ENCODE measurements around the gene IL17RD. TPM values are rescaled to one million over a fixed set of nuclear protein-coding genes. Genes with fewer than 3 reads are reported as not detected.
A peak's percentile ranks its signal among the peaks of the same experiment; 100 is the strongest.

Gene IL17RD
- total and polyA plus RNA-seq, 2 experiments from 2014 or later, result 0.34 to 1.2 TPM

- H3K4me1 ChIP-seq (ENCODE audit: insufficient read depth), result peaks cover 16% of the 10 kb centered on the region
- no peaks in the 10 kb centered on the region for H3K36me3 ChIP-seq (ENCODE audit: low read depth)
- DNase-seq, result no peak
- H3K9ac ChIP-seq, result no peak overlapping the region
- H3K79me2 ChIP-seq (ENCODE audit: insufficient read depth), result no peaks in the 10 kb centered on the region
- no peaks in the 10 kb centered on the region for H3K9me2 ChIP-seq (ENCODE audit: insufficient read depth)
- H4K20me1 ChIP-seq (ENCODE audit: insufficient read depth), result no peaks in the 10 kb centered on the region
- TF ChIP-seq EZH2 (IDR thresholded peaks at IDR 0.05; ENCODE audit: insufficient read depth, poor library complexity, severe bottlenecking), result no peak
- TF ChIP-seq EZH2phosphoT487 (IDR thresholded peaks at IDR 0.05; ENCODE audit: insufficient read depth, low read depth), result no peak
- no peak overlapping the region for H3K4me2 ChIP-seq (ENCODE audit: unreplicated experiment)
- in situ Hi-C loops (cut with MboI), result no loop called here
- H3K4me3 ChIP-seq, result no peak overlapping the region
- H3F3A ChIP-seq (ENCODE audit: insufficient read depth), result peaks cover 19% of the 10 kb centered on the region; the same call in 1 of the 2 replicates
- WGBS, 2 experiments (ENCODE audit: low coverage in 1 of 2, low lambda C conversion rate in 2 of 2, missing lambda C conversion rate in 2 of 2), result 96 to 97% methylated on average over 6 of the region's 6 CpGs
- H3K9me3 ChIP-seq (ENCODE audit: low read depth), result no peaks in the 10 kb centered on the region
- no peaks in the 10 kb centered on the region for H3K27me3 ChIP-seq (replicated peaks; ENCODE audit: insufficient read depth)
- no peak overlapping the region for H2AFZ ChIP-seq
- no peak overlapping the region for H3K27ac ChIP-seq
These were observed 98.7 kb downstream of the IL17RD start for GRCh38 chr3:57066471-57066870.

- Histone ChIP-seq H3K9me3 (ENCODE audit: low read depth) (no peaks in the 10 kb centered on the region), H3K27me3 (replicated peaks; ENCODE audit: insufficient read depth) (no peaks in the 10 kb centered on the region), H4K20me1 (ENCODE audit: insufficient read depth) (no peaks in the 10 kb centered on the region), H2AFZ (no peak overlapping the region), H3F3A (ENCODE audit: insufficient read depth) (peaks cover 19% of the 10 kb centered on the region; the same call in 1 of the 2 replicates), H3K36me3 (ENCODE audit: low read depth) (no peaks in the 10 kb centered on the region), H3K79me2 (ENCODE audit: insufficient read depth) (no peaks in the 10 kb centered on the region), H3K4me3 (no peak overlapping the region), H3K4me2 (ENCODE audit: unreplicated experiment) (no peak overlapping the region), H3K4me1 (ENCODE audit: insufficient read depth) (peaks cover 21% of the 10 kb centered on the region), H3K9me2 (ENCODE audit: insufficient read depth) (no peaks in the 10 kb centered on the region), H3K27ac (no peak overlapping the region), H3K9ac (no peak overlapping the region)
- no peak for TF ChIP-seq EZH2phosphoT487 (IDR thresholded peaks at IDR 0.05; ENCODE audit: insufficient read depth, low read depth)
- TF ChIP-seq EZH2 (IDR thresholded peaks at IDR 0.05; ENCODE audit: insufficient read depth, poor library complexity, severe bottlenecking), result no peak
- in situ Hi-C loops (cut with MboI), result no loop called here
- peak; percentile 28 for DNase-seq
- 75 to 85% methylated on average over 3 of the region's 3 CpGs for WGBS, 2 experiments (ENCODE audit: low coverage in 1 of 2, low lambda C conversion rate in 2 of 2, missing lambda C conversion rate in 2 of 2)
These were observed 99.6 kb downstream of the IL17RD start for GRCh38 chr3:57065588-57065987.

- no peak for TF ChIP-seq EZH2 (IDR thresholded peaks at IDR 0.05; ENCODE audit: insufficient read depth, poor library complexity, severe bottlenecking)
- TF ChIP-seq EZH2phosphoT487 (IDR thresholded peaks at IDR 0.05; ENCODE audit: insufficient read depth, low read depth), result no peak
- H3K4me3 ChIP-seq, result no peak overlapping the region
- in situ Hi-C loops (cut with MboI), result no loop called here
- no peak overlapping the region for H3K9ac ChIP-seq
- H3F3A ChIP-seq (ENCODE audit: insufficient read depth), result peaks cover 19% of the 10 kb centered on the region; the same call in 1 of the 2 replicates
- no peaks in the 10 kb centered on the region for H3K36me3 ChIP-seq (ENCODE audit: low read depth)
- no peak overlapping the region for H3K27ac ChIP-seq
- 88 to 91% methylated on average over 2 of the region's 2 CpGs for WGBS, 2 experiments (ENCODE audit: low coverage in 1 of 2, low lambda C conversion rate in 2 of 2, missing lambda C conversion rate in 2 of 2)
- no peaks in the 10 kb centered on the region for H3K79me2 ChIP-seq (ENCODE audit: insufficient read depth)
- H3K9me2 ChIP-seq (ENCODE audit: insufficient read depth), result no peaks in the 10 kb centered on the region
- no peak overlapping the region for H2AFZ ChIP-seq
- peaks cover 26% of the 10 kb centered on the region for H3K4me1 ChIP-seq (ENCODE audit: insufficient read depth)
- DNase-seq, result no peak
- no peaks in the 10 kb centered on the region for H4K20me1 ChIP-seq (ENCODE audit: insufficient read depth)
- H3K27me3 ChIP-seq (replicated peaks; ENCODE audit: insufficient read depth), result no peaks in the 10 kb centered on the region
- no peak overlapping the region for H3K4me2 ChIP-seq (ENCODE audit: unreplicated experiment)
- H3K9me3 ChIP-seq (ENCODE audit: low read depth), result no peaks in the 10 kb centered on the region
These were observed 100.6 kb downstream of the IL17RD start for GRCh38 chr3:57064572-57064971.

GRCh38 chr3:57064001-57064400, 101.2 kb downstream of the IL17RD start:
- H3K4me2 ChIP-seq (ENCODE audit: unreplicated experiment), result no peak overlapping the region
- no peaks in the 10 kb centered on the region for H3K36me3 ChIP-seq (ENCODE audit: low read depth)
- no peak overlapping the region for H3K9ac ChIP-seq
- no peak for DNase-seq
- no peak overlapping the region for H2AFZ ChIP-seq
- H3K4me1 ChIP-seq (ENCODE audit: insufficient read depth), result peaks cover 26% of the 10 kb centered on the region
- no peak overlapping the region for H3K27ac ChIP-seq
- no peaks in the 10 kb centered on the region for H3K9me3 ChIP-seq (ENCODE audit: low read depth)
- 81 to 89% methylated on average over 6 of the region's 6 CpGs for WGBS, 2 experiments (ENCODE audit: low coverage in 1 of 2, low lambda C conversion rate in 2 of 2, missing lambda C conversion rate in 2 of 2)
- in situ Hi-C loops (cut with MboI), result no loop called here
- H3K4me3 ChIP-seq, result no peak overlapping the region
- H3F3A ChIP-seq (ENCODE audit: insufficient read depth), result peaks cover 16% of the 10 kb centered on the region; the same call in 1 of the 2 replicates
- no peaks in the 10 kb centered on the region for H3K9me2 ChIP-seq (ENCODE audit: insufficient read depth)
- no peaks in the 10 kb centered on the region for H4K20me1 ChIP-seq (ENCODE audit: insufficient read depth)
- no peak for TF ChIP-seq EZH2phosphoT487 (IDR thresholded peaks at IDR 0.05; ENCODE audit: insufficient read depth, low read depth)
- TF ChIP-seq EZH2 (IDR thresholded peaks at IDR 0.05; ENCODE audit: insufficient read depth, poor library complexity, severe bottlenecking), result no peak
- no peaks in the 10 kb centered on the region for H3K27me3 ChIP-seq (replicated peaks; ENCODE audit: insufficient read depth)
- H3K79me2 ChIP-seq (ENCODE audit: insufficient read depth), result no peaks in the 10 kb centered on the region

- Histone ChIP-seq H3K9me3 (ENCODE audit: low read depth) (no peaks in the 10 kb centered on the region), H3K36me3 (ENCODE audit: low read depth) (no peaks in the 10 kb centered on the region), H3K9me2 (ENCODE audit: insufficient read depth) (no peaks in the 10 kb centered on the region), H4K20me1 (ENCODE audit: insufficient read depth) (no peaks in the 10 kb centered on the region), H3K4me2 (ENCODE audit: unreplicated experiment) (no peak overlapping the region), H2AFZ (no peak overlapping the region), H3K27me3 (replicated peaks; ENCODE audit: insufficient read depth) (no peaks in the 10 kb centered on the region), H3K4me1 (ENCODE audit: insufficient read depth) (peaks cover 16% of the 10 kb centered on the region), H3K4me3 (no peak overlapping the region), H3K9ac (no peak overlapping the region), H3K27ac (no peak overlapping the region), H3K79me2 (ENCODE audit: insufficient read depth) (no peaks in the 10 kb centered on the region), H3F3A (ENCODE audit: insufficient read depth) (peaks cover 6% of the 10 kb centered on the region; the same call in 1 of the 2 replicates)
- in situ Hi-C loops (cut with MboI), result no loop called here
- 93 to 97% methylated on average over 5 of the region's 5 CpGs for WGBS, 2 experiments (ENCODE audit: low coverage in 1 of 2, low lambda C conversion rate in 2 of 2, missing lambda C conversion rate in 2 of 2)
- no peak for TF ChIP-seq EZH2phosphoT487 (IDR thresholded peaks at IDR 0.05; ENCODE audit: insufficient read depth, low read depth)
- TF ChIP-seq EZH2 (IDR thresholded peaks at IDR 0.05; ENCODE audit: insufficient read depth, poor library complexity, severe bottlenecking), result no peak
- no peak for DNase-seq
These were observed 102.1 kb downstream of the IL17RD start for GRCh38 chr3:57063032-57063431.

All from GM23248 (cell line).